Stimulated activated CD4-positive, alpha-beta T cell treated with anti-CD3 and anti-CD28 coated beads, Interleukin-4, amount 100 ng/mL, for 4 hours (primary cell): ENCODE measurements around the gene SDF4.
A peak's percentile ranks its signal among the peaks of the same experiment; 100 is the strongest.

Experiments used
- DNase-seq, 2 experiments: peaks; one replicate each; pipeline ENCODE4 v3.0.0-alpha.2; 2020

The SDF4 gene

DNA sequence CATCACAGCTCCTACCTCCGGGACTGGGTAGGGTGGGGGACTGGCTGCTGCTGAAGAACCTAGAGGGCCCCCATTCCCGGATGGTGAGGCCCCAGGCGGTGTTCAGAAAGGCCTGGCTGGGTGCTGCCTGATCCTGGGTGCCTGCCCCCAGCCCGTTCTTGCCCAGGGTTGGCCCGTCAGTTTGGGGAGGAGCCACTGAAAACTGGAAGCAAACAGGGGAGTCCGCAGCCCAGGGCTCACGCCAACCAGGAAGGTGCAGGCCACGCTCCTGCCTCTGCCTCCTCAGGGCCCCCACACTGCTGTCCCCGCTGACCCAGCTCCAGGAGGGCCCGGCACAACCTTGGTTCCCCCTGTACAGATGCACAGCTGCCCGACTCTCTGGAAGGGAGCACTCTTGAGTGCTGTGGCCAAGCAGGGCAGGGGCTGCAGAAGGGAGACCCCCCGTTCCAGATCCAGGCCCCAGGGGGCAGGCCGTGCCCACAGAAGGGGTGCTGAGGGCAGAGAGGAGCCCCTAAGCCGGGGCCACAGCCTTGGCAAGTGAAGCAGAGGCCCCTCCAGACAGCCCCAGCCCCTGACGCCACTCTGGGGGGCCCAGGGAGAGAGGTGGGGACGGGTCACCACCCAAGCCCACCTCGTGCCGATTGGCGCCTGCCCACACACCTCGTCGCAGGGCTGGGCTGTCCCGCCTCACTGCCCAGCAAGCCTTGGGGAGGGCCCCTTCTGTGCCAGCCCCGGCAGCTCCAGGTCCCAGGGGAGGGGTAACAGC lies 9.2 kb upstream of the SDF4 start:
- DNase-seq = no peak

GRCh38 chr1:1240348-1240732 lies 8.5 kb upstream of the SDF4 start:
- no peak for DNase-seq

DNA sequence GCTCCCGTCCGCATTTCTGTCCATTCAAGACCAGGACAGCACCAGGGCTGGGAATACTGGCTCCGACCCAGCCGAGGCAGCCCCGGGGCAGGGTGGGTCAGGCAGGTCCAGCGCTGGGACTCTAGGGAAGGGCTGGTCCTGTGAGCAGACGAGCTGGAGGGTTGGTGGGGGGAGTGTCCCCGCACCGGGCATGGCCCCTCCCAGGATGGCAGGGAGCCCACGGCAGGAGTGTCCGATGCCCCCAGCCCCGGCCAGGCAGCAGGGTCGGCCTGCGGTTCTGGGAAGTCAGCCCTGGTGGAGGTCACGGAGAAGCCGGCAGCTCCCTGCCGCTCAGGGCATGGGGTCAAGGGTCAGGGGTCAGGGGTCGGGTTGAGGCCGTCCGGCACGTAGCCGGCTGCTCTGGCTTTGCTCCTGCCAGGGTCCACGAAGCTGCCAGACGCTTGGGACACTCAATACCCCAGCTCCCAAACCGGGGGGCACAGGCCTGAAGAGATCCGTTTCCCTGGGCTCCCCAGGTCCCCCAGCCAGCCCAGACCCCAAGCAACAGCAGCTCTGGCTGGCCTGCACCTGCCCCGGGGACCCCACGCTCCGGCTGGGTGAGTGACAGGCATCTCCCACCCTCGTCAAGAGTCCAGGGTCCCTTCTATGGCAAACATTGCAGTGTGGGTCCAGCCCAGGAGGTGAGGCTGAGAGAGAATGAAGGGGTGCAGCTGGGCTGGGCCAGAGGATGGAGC lies 8.0 kb upstream of the SDF4 start:
- DNase-seq = no peak

DNA sequence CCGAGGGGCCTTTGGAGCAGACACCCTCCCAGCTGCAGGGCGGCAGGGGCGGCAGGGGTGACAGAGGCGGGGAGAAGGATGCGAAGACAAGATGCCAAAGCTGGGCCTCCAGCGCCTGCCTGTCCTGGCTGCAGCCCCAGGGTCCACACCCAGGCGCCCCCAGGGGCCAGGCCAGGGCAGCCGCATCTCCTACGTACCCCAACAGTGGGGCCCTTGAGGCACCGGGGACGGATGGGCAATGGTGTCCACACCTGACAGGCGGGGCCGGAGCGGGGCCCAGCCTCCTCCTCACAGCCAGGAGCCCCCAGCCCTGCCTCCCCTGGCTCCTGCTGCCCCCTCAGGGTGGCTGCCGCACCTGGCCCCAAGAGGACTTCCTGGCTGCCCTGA lies 7.4 kb upstream of the SDF4 start:
- no peak for DNase-seq

DNA sequence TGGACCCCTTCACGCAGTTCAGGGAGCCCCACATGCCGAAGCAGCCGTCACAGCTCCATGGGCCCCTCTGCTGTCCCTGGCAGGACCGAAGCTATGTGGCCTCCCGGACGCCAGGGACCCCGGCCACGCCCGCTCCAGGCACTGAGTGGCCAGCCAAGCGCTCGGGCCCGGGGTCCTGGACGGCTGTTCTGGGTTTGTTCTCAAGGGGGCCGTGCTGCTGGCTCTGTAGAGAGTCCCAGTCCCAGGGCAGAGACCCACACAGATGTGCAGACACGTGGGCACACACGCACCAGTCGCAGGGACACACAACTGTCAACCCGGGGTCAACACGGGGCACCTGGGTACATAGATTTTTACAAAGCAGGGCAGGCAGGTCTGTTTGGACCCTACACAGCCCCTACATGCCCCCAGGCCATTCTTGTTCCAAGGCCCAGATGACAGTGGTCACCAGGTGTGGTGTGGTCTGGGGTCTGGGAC lies 6.9 kb upstream of the SDF4 start:
- DNase-seq = no peak

GRCh38 chr1:1237874-1238701 lies 6.3 kb upstream of the SDF4 start:
- no peak for DNase-seq

DNA sequence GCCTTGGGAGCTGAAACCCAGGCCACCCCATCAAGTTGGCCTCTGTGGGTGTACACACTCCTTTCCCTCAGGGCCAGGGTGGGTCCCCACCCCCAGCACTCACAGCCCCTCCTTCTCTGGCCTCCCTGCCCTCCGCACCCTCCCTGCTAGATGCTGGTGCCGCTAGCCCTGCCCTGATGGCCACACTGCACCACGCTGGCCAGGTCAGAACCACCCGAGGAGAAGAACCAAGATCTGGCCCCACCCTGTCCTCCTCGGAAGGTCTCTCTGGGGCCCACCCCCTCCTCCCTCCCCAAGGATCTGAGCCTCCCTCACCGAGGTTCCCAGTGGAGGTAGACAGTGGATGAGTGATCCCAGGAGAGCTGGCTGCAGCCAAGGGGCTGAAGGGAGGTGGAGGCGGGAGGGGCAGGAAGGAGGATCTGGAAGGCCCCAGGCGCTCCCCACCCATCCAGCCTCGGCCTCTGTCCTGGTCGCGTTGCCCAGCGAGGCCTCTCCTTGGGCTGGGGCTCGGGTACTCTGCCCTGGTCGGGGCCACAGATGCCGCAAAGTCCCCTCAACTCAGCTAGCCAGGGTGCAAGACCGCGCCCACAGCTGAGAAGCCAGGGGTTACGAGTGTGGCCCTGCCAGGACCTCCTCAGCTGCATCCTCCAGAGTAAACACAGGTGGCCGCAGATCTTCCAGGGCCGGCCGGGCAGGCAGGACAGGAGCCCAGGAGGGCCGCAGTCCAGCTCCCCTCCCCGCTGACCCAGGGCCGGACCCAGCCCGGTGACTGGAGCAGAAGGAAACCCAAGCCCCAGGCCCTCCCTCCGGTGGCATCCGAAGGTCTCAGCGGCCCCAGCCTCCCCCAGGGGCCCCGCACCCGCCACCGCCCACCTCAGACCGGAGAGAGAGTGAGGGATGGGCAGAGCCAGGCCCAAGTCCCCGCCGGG lies 5.4 kb upstream of the SDF4 start:
- DNase-seq = no peak

DNA sequence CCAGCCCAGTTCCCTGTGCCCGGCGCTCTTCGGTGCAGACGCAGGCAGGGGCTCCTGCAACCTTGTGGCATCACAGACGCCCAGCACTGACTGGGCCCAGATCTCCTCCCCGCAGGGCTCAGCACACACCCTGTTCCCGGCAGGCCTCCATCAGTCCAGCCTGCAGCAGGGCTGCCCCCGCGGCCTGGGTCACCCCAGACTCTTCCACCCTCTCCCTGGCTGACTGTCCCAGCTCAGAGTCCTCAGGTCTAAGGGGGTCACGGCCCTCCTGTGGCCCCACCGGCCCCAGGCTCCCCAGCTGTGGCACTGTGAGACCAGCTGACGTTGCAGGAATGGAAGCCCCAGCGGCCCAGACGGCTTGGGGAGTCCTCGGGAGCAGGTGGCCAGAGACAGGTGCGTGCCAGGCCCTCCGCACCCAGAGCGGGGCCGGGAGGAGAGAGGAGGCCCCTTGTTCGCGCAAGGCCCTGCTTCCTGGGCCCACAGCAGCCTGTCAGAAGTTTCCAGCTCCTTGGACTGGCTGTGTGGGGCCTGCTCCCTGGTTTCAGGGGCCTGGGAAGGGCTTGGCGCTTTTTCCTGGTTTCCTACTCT lies 4.5 kb upstream of the SDF4 start:
- DNase-seq = no peak

- DNase-seq = no peak
Observed at GRCh38 chr1:1235016-1235744, 3.4 kb upstream of the SDF4 start.

GRCh38 chr1:1234180-1234808 lies 2.5 kb upstream of the SDF4 start:
- DNase-seq = no peak

GRCh38 chr1:1233567-1233892 lies 1.7 kb upstream of the SDF4 start:
- DNase-seq = no peak

GRCh38 chr1:1232796-1233566 lies 1.2 kb upstream of the SDF4 start:
- no peak for DNase-seq

- peak in 1 of 2 experiments; percentile 47 for DNase-seq
Observed at GRCh38 chr1:1232208-1232795, 501 bp upstream of the SDF4 start, which contains the start of gene B3GALT6. TSS of gene B3GALT6 (plus strand) at chr1:1232237. CDS start at chr1:1232279, 42 bp downstream.

DNA sequence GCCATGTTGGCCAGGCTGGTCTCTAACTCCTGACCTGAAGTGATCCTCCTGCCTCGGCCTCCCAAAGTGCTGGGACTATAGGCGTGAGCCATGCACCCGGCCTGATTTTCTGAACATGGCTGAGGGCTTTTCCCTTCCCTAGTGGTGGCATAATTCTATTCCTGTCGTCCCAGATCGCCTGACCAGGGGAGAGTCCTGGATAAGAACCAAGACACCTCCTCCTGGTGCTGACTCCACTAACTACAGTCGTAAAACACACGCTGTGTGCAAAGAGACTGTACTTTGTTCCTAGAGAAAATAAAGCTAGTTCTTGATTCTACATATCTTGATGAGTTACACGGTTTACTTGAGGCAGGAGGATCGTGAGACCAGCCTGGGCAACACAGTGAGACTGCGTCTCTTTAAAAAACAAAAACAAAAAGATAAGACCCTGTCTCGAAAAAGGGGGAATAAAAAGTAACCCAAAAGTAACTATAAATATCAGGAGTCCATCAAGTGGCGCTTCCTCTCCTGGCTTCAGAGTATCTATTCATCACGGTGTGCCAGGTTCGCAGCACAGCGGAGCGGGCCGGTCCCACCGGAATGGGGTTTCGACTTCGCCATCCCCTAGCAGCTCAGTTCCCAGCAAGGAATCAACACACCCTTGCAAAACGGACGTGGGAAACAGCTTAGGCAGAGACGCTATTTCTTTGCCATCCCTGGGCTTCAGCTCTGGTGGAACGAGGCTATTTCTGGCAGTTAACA lies 973 bp downstream of the SDF4 start:
- DNase-seq = no peak

DNA sequence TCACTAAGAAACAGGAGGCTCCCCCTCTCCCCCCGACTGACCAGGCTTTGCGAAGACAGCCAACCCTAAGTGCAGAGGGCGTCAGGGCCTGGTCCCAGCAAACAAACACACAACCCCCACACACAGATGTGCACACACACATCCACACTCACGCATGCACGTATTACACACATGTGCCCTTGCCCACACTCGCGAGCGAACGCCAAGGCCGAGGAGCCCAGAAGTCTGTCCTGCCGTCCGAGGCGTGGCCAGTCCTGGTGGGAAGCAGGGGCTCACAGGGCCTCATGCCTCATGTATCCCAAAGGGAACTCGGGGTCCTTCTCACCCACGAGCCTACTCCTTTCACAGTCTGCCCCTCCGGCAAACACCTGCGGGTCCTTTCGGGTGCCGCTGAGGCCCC lies 2.0 kb downstream of the SDF4 start:
- no peak for DNase-seq

GRCh38 chr1:1228596-1229321 lies 3.0 kb downstream of the SDF4 start:
- DNase-seq = no peak

DNA sequence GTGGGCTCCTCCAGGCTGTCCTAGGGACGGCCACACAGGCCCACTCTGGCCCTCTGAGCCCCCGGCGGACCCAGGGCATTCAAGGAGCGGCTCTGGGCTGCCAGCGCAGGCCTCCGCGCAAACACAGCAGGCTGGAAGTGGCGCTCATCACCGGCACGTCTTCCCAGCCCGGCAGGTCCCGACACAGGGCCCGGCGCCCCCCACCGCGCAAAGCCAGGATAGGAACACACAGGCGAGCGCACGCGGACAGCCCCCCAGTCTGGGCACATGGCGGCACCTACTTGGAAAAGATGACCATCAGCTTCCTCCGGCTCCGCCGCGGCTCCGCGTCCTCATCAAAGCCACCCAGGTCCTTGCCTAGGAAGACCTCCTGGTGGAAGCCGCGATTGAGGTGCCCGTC lies 3.6 kb downstream of the SDF4 start:
- no peak for DNase-seq

GRCh38 chr1:1227386-1227785 lies 4.4 kb downstream of the SDF4 start:
- DNase-seq = no peak
